Caco-2 (cell line): Measurements from ENCODE around the gene NWD2. TPM values are rescaled to one million over a fixed set of nuclear protein-coding genes. Genes with fewer than 3 reads are reported as not detected.

ENCODE experiments used
- microRNA-seq: library from miRNA; unstranded; fragments of <30 nt; microRNA quantifications from one replicate; pipeline ENCODE4 v1.2.0, GENCODE V29; 2022
- total RNA-seq: library from RNA; stranded (reverse); gene quantifications from 2 replicates; pipeline ENCODE4 v1.2.3, GENCODE V29; 2022

NWD2 gene
- total RNA-seq, 1 experiment from 2014 or later: not detected

Small RNA genes lying within 50 kb of the gene (microRNA-seq; reads per million reads assigned to microRNA genes)
- gene MIR4801: not detected
